ENCODE data around the gene RIMS4. TPM values are rescaled to one million over a fixed set of nuclear protein-coding genes. Genes with fewer than 3 reads are reported as not detected.

Gene RIMS4
- total and polyA plus RNA-seq, 2 of the 13 experiments (the other 11 are each of a cell fraction or from before 2014, with no cell fraction given), result 0.01 to 0.07 TPM

DNA sequence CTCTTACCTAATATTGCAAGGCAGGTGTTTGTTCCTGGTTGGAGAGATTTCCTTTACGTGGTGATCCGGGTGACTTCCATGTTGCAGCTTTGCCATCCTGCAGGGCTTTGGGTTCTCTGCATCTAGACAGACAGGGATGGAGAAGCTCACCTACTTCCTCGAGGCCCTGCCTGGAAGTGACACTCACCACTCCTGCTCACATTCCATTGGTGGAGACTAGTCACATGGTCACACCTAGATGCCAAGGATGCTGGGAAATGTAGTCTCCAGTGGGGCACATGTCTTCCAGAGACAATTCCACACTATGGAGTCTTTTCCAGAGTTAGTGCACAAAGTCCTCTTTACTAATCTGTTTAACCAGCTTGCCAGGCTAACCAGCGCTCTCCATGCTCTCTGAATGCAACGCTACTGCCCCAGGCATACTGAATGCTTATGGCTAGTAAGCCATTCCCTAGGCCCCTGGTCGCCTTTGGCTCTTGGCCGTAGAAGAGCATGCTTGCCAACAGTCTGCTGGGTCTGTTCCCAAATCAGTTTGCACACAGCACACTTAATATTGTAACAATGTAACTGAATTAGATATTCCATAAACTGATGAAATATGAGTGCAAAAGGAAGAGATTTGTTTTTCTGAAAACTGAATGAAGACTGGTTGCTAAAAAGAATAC is 71.4 kb downstream of the RIMS4 start (continued):
- TF ChIP-seq, protein P1, sequence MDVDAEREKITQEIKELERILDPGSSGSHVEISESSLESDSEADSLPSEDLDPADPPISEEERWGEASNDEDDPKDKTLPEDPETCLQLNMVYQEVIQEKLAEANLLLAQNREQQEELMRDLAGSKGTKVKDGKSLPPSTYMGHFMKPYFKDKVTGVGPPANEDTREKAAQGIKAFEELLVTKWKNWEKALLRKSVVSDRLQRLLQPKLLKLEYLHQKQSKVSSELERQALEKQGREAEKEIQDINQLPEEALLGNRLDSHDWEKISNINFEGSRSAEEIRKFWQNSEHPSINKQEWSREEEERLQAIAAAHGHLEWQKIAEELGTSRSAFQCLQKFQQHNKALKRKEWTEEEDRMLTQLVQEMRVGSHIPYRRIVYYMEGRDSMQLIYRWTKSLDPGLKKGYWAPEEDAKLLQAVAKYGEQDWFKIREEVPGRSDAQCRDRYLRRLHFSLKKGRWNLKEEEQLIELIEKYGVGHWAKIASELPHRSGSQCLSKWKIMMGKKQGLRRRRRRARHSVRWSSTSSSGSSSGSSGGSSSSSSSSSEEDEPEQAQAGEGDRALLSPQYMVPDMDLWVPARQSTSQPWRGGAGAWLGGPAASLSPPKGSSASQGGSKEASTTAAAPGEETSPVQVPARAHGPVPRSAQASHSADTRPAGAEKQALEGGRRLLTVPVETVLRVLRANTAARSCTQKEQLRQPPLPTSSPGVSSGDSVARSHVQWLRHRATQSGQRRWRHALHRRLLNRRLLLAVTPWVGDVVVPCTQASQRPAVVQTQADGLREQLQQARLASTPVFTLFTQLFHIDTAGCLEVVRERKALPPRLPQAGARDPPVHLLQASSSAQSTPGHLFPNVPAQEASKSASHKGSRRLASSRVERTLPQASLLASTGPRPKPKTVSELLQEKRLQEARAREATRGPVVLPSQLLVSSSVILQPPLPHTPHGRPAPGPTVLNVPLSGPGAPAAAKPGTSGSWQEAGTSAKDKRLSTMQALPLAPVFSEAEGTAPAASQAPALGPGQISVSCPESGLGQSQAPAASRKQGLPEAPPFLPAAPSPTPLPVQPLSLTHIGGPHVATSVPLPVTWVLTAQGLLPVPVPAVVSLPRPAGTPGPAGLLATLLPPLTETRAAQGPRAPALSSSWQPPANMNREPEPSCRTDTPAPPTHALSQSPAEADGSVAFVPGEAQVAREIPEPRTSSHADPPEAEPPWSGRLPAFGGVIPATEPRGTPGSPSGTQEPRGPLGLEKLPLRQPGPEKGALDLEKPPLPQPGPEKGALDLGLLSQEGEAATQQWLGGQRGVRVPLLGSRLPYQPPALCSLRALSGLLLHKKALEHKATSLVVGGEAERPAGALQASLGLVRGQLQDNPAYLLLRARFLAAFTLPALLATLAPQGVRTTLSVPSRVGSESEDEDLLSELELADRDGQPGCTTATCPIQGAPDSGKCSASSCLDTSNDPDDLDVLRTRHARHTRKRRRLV (CRISPR knock-in tag; IDR thresholded peaks at IDR 0.05), result no peak
- TF ChIP-seq, protein P2, sequence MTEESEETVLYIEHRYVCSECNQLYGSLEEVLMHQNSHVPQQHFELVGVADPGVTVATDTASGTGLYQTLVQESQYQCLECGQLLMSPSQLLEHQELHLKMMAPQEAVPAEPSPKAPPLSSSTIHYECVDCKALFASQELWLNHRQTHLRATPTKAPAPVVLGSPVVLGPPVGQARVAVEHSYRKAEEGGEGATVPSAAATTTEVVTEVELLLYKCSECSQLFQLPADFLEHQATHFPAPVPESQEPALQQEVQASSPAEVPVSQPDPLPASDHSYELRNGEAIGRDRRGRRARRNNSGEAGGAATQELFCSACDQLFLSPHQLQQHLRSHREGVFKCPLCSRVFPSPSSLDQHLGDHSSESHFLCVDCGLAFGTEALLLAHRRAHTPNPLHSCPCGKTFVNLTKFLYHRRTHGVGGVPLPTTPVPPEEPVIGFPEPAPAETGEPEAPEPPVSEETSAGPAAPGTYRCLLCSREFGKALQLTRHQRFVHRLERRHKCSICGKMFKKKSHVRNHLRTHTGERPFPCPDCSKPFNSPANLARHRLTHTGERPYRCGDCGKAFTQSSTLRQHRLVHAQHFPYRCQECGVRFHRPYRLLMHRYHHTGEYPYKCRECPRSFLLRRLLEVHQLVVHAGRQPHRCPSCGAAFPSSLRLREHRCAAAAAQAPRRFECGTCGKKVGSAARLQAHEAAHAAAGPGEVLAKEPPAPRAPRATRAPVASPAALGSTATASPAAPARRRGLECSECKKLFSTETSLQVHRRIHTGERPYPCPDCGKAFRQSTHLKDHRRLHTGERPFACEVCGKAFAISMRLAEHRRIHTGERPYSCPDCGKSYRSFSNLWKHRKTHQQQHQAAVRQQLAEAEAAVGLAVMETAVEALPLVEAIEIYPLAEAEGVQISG (CRISPR knock-in tag; IDR thresholded peaks at IDR 0.05), result 0 out of 2 replicates have a peak, but pooled peaks have one; percentile 29
- TF ChIP-seq ZNF350 (CRISPR knock-in tag; IDR thresholded peaks at IDR 0.05; ENCODE audit: borderline replicate concordance, low read depth) (no peak), ZNF615 (CRISPR knock-in tag; IDR thresholded peaks at IDR 0.05; ENCODE audit: borderline replicate concordance) (no peak), TMF1 (CRISPR knock-in tag; IDR thresholded peaks at IDR 0.05; ENCODE audit: low read depth) (no peak), ZNF816 (CRISPR knock-in tag; IDR thresholded peaks at IDR 0.05; ENCODE audit: borderline replicate concordance) (no peak), KLF9 (CRISPR knock-in tag; IDR thresholded peaks at IDR 0.05; ENCODE audit: low read depth) (no peak), NR2C2 (CRISPR knock-in tag; IDR thresholded peaks at IDR 0.05; ENCODE audit: borderline replicate concordance) (0 out of 2 replicates have a peak, but pooled peaks have one; percentile 19), NBN (conservative IDR thresholded peaks at IDR 0.05) (no peak), RAD51 (IDR thresholded peaks at IDR 0.05; ENCODE audit: borderline replicate concordance) (peak; percentile 42; the same call in 1 of the 2 replicates), ZFX (CRISPR knock-in tag; IDR thresholded peaks at IDR 0.05; ENCODE audit: low read depth) (peak; percentile 72), SSRP1 (CRISPR knock-in tag; IDR thresholded peaks at IDR 0.05) (no peak), TBX2 (CRISPR knock-in tag; IDR thresholded peaks at IDR 0.05; ENCODE audit: borderline replicate concordance) (no peak)
- TF ChIP-seq, protein P3, sequence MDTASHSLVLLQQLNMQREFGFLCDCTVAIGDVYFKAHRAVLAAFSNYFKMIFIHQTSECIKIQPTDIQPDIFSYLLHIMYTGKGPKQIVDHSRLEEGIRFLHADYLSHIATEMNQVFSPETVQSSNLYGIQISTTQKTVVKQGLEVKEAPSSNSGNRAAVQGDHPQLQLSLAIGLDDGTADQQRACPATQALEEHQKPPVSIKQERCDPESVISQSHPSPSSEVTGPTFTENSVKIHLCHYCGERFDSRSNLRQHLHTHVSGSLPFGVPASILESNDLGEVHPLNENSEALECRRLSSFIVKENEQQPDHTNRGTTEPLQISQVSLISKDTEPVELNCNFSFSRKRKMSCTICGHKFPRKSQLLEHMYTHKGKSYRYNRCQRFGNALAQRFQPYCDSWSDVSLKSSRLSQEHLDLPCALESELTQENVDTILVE (CRISPR knock-in tag; IDR thresholded peaks at IDR 0.05), result no peak
- TF ChIP-seq, protein P4, sequence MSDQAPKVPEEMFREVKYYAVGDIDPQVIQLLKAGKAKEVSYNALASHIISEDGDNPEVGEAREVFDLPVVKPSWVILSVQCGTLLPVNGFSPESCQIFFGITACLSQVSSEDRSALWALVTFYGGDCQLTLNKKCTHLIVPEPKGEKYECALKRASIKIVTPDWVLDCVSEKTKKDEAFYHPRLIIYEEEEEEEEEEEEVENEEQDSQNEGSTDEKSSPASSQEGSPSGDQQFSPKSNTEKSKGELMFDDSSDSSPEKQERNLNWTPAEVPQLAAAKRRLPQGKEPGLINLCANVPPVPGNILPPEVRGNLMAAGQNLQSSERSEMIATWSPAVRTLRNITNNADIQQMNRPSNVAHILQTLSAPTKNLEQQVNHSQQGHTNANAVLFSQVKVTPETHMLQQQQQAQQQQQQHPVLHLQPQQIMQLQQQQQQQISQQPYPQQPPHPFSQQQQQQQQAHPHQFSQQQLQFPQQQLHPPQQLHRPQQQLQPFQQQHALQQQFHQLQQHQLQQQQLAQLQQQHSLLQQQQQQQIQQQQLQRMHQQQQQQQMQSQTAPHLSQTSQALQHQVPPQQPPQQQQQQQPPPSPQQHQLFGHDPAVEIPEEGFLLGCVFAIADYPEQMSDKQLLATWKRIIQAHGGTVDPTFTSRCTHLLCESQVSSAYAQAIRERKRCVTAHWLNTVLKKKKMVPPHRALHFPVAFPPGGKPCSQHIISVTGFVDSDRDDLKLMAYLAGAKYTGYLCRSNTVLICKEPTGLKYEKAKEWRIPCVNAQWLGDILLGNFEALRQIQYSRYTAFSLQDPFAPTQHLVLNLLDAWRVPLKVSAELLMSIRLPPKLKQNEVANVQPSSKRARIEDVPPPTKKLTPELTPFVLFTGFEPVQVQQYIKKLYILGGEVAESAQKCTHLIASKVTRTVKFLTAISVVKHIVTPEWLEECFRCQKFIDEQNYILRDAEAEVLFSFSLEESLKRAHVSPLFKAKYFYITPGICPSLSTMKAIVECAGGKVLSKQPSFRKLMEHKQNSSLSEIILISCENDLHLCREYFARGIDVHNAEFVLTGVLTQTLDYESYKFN (CRISPR knock-in tag; conservative IDR thresholded peaks at IDR 0.05), result no peak
- TF ChIP-seq, protein P5, sequence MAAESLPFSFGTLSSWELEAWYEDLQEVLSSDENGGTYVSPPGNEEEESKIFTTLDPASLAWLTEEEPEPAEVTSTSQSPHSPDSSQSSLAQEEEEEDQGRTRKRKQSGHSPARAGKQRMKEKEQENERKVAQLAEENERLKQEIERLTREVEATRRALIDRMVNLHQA (CRISPR knock-in tag; IDR thresholded peaks at IDR 0.05), result no peak
